Activated T-cell treated with anti-CD3 and anti-CD28 coated beads, Interleukin-2, amount 50 U/mL, for 4 hours (primary cell): ENCODE results near the gene ETS1. TPM values are rescaled to one million over a fixed set of nuclear protein-coding genes. Genes with fewer than 3 reads are reported as not detected.

ENCODE experiments used
- ATAC-seq, 2 donors: fragments of 200-7000 bp; cut with Tn5 transposase; one replicate each; pipeline ENCODE4 v1.10.0; 2021
- DNase-seq: peaks from one replicate; pipeline ENCODE4 v3.0.0-alpha.2; 2020
- H3K27me3 Mint-ChIP-seq: one replicate; pipeline ENCODE4 v1.8.0; 2021; ENCODE audit warnings: low read depth, mixed read lengths
- H3K36me3 Mint-ChIP-seq: one replicate; pipeline ENCODE4 v1.8.0; 2022; ENCODE audit warnings: mixed read lengths; ENCODE audit not compliant: insufficient read depth
- H3K4me1 Mint-ChIP-seq: one replicate; pipeline ENCODE4 v1.8.0; 2021; ENCODE audit warnings: low read depth, mixed read lengths
- H3K4me3 Mint-ChIP-seq: one replicate; pipeline ENCODE4 v1.8.0; 2021; ENCODE audit warnings: mild to moderate bottlenecking, moderate library complexity, mixed read lengths
- H3K9me3 Mint-ChIP-seq: one replicate; pipeline ENCODE4 v1.8.0; 2021; ENCODE audit warnings: mixed read lengths
- total RNA-seq, 3 donors: library from RNA; stranded (reverse); gene quantifications; one replicate each; pipeline ENCODE4 v1.2.1, GENCODE V29; 2021

Gene ETS1
- total RNA-seq, 3 donors from 2014 or later: 246 to 299 (median 258) TPM

DNA sequence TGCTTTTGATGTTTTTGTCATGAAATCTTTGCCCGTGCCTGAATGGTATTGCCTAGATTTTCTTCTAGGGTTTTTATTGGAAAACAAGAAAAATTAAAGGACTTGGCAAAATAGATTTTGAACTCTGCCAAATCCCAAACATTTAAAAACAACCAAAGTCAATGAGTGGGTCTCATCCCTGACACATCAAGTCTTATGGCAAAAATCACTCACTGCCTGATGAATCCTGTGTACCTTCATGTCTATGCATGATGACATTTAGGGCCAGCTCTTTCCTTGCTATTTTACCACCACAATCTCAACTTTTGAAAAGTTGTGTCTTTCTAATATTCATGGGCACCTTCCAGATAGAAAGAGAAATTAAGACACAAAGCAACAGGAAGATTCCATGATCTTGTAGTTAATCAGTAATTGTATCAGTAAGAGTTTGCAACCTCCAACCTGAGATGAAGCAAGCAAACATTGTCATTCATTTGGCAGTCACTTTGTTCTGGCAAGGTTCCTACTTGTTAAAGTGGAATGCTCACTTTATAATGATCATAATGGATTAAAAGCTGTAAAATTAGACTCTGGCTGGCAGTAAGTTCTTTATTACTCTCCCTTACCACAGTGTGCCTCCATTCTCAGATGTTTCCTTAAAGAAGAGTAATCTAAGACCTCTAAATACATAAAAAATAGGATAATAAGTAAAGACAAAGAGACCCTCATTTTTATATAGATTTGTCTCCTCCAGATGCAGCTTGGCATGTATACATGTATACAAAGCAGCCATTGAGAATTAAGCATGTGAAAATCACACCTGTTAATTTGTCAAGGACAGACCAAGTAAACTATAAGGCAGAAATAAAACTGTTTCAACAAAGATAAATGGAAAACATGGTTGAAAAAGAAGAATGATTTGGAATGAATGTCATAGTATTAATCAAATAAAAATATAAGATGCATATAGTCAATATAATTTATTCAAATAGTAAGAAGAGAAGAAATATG, 51.6 kb downstream of the ETS1 start:
- no peak for ATAC-seq
- DNase-seq: no peak
- Mint-ChIP-seq H3K27me3 (no peaks in the 10 kb centered on the region), H3K4me1 (peaks cover 18% of the 10 kb centered on the region), H3K9me3 (no peaks in the 10 kb centered on the region), H3K4me3 (no peak overlapping the region), H3K36me3 (no peaks in the 10 kb centered on the region)

- Mint-ChIP-seq H3K9me3 (no peaks in the 10 kb centered on the region), H3K36me3 (no peaks in the 10 kb centered on the region), H3K4me3 (no peak overlapping the region), H3K27me3 (no peaks in the 10 kb centered on the region), H3K4me1 (peaks cover 38% of the 10 kb centered on the region)
- ATAC-seq (no peak), DNase-seq (no peak)
Observed at GRCh38 chr11:128533472-128533871, 53.9 kb downstream of the ETS1 start.

GRCh38 chr11:128532572-128533091, 54.7 kb downstream of the ETS1 start:
- H3K36me3 Mint-ChIP-seq: no peaks in the 10 kb centered on the region
- ATAC-seq: no peak
- DNase-seq: no peak
- no peak overlapping the region for H3K4me3 Mint-ChIP-seq
- no peaks in the 10 kb centered on the region for H3K27me3 Mint-ChIP-seq
- peaks cover 46% of the 10 kb centered on the region for H3K4me1 Mint-ChIP-seq
- no peaks in the 10 kb centered on the region for H3K9me3 Mint-ChIP-seq

DNA sequence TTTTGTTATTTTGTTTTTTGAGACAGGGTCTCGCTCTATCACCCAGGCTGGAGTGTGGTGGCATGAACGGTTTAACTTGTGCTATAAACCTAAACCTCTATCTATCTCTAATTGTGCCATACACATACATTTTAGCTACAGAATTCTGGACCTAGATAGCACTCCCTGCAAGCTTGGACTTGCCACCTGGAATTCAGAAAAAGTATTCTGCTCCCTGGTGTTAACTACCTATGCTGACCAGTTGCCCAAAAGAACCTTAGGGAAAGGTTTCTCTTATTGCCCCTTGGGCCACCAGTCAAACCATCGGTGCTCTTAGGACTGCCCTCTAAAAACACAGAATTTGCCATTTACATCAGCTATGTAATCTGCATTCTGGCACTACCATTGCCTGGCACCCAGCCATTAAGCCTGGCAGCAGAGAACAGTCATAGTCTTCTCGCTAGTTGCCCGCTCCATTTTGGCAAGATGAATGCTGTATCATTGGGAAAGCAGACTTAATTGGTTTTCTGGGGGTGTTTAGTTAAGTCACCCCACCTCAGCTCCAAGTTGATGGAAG, 55.3 kb downstream of the ETS1 start:
- H3K4me1 Mint-ChIP-seq: peaks cover 50% of the 10 kb centered on the region
- H3K27me3 Mint-ChIP-seq: no peaks in the 10 kb centered on the region
- no peak for ATAC-seq
- no peaks in the 10 kb centered on the region for H3K36me3 Mint-ChIP-seq
- no peaks in the 10 kb centered on the region for H3K9me3 Mint-ChIP-seq
- H3K4me3 Mint-ChIP-seq: no peak overlapping the region
- DNase-seq: no peak

- no peaks in the 10 kb centered on the region for H3K9me3 Mint-ChIP-seq
Observed at GRCh38 chr11:128531588-128531987, 55.8 kb downstream of the ETS1 start.

DNA sequence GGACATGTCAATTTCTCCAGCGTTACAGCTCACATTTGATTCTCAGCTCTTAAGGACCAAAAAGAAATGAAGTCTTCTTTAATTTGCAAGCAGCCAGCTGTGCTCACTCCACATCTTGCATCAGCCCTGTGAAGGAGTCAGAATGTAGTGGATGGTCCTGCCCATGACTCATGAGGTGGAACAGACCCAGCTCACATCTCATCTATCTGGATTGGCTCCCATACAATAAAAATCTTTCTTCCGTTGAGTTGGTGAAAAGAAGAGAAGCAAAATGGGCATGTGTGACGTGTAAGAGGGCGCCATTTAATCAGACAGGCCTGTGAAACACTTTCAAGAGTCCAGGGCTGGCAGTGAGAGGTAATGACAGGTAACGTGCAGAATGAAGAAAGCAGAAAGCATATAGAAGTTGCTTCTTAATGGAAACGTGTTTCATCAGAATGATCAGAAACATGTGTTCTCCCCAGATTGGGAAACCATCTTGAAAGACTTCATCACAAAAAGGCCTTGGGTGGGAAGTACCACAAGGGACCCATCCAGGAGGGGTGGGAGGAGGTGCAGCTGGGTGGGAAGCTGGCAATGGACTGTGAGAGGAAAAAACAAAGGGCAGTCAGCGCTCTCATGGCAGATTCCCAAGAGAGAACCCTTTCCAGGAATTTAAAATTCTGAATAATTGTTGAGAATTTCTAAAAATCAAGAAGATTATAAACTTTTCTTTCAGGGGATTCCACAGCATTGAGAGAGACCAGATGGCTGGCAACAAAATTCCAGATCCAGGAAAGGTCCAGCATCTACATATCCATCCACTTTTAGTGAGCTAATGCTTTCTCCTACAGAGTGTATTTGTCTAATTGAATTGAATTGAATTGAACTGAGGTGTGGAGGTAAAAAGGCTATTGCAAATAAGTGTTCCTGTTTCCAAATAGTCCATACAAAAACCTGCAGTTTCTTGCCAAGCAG, 57.0 kb downstream of the ETS1 start:
- H3K9me3 Mint-ChIP-seq: no peaks in the 10 kb centered on the region
- H3K27me3 Mint-ChIP-seq: no peaks in the 10 kb centered on the region
- H3K4me1 Mint-ChIP-seq: peaks cover 61% of the 10 kb centered on the region
- H3K4me3 Mint-ChIP-seq: no peak overlapping the region
- DNase-seq (no peak), ATAC-seq (no peak)
- no peaks in the 10 kb centered on the region for H3K36me3 Mint-ChIP-seq

More at GRCh38 chr11:128531588-128531987, 55.8 kb downstream of the ETS1 start:
- Mint-ChIP-seq H3K36me3 (no peaks in the 10 kb centered on the region), H3K4me1 (peaks cover 52% of the 10 kb centered on the region), H3K27me3 (no peaks in the 10 kb centered on the region), H3K4me3 (no peak overlapping the region)
- DNase-seq (no peak), ATAC-seq (no peak)

GRCh38 chr11:128528294-128528693, 59.1 kb downstream of the ETS1 start:
- DNase-seq (no peak), ATAC-seq (no peak)
- no peaks in the 10 kb centered on the region for H3K27me3 Mint-ChIP-seq
- peaks cover 70% of the 10 kb centered on the region for H3K4me1 Mint-ChIP-seq
- H3K9me3 Mint-ChIP-seq: no peaks in the 10 kb centered on the region
- H3K4me3 Mint-ChIP-seq: peak overlapping the region; percentile 22
- no peaks in the 10 kb centered on the region for H3K36me3 Mint-ChIP-seq

DNA sequence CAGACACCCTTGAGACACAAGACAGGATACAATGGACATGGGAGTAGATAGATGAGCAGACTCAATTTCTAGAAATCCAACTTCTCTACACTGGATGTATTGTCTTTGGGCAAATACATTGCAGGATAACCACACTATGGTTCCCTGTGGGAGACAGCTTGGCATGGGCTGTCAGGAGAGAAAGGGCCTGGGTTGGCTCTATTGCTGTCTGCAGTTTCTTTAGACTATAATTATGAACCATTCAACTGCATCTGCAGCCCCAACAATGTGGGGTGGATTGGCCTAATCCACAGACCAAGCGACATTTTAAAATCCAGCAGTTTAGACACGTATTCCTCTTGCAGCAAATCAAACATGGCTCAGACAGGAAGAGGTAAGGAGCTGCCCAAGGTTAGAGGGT, 60.3 kb downstream of the ETS1 start:
- H3K36me3 Mint-ChIP-seq: no peaks in the 10 kb centered on the region
- H3K9me3 Mint-ChIP-seq: no peaks in the 10 kb centered on the region
- DNase-seq: no peak
- no peak overlapping the region for H3K4me3 Mint-ChIP-seq
- H3K27me3 Mint-ChIP-seq: no peaks in the 10 kb centered on the region
- peaks cover 74% of the 10 kb centered on the region for H3K4me1 Mint-ChIP-seq
- no peak for ATAC-seq

GRCh38 chr11:128525411-128526243, 61.7 kb downstream of the ETS1 start:
- ATAC-seq (peak; percentile 42 to 46), DNase-seq (no peak)
- Mint-ChIP-seq H3K4me3 (peak overlapping the region; percentile 60), H3K27me3 (no peaks in the 10 kb centered on the region), H3K4me1 (peaks cover 74% of the 10 kb centered on the region), H3K9me3 (no peaks in the 10 kb centered on the region), H3K36me3 (peaks cover 5% of the 10 kb centered on the region)

DNA sequence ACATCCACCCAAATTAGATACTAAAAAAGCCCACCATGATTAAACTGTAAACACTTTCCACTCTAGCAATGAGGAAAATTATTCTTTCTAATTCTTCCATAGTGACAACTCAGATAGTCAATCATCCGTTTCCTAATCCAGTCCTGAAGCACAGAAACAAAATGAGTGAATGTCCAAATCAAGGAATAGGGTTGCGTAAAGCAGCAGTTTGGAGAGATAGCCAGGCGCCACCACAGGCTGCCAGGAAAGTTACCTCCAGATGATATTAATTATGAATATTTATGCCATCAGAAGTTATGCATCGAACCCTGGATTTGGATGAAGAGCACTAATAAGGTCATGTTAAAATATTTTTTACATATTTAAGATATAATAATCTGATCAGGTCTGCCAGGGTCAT, 63.2 kb downstream of the ETS1 start:
- no peaks in the 10 kb centered on the region for H3K9me3 Mint-ChIP-seq
- H3K4me3 Mint-ChIP-seq: peak overlapping the region; percentile 97
- ATAC-seq: no peak
- no peak for DNase-seq
- H3K36me3 Mint-ChIP-seq: peaks cover 10% of the 10 kb centered on the region
- H3K27me3 Mint-ChIP-seq: no peaks in the 10 kb centered on the region
- H3K4me1 Mint-ChIP-seq: peaks cover 63% of the 10 kb centered on the region

DNA sequence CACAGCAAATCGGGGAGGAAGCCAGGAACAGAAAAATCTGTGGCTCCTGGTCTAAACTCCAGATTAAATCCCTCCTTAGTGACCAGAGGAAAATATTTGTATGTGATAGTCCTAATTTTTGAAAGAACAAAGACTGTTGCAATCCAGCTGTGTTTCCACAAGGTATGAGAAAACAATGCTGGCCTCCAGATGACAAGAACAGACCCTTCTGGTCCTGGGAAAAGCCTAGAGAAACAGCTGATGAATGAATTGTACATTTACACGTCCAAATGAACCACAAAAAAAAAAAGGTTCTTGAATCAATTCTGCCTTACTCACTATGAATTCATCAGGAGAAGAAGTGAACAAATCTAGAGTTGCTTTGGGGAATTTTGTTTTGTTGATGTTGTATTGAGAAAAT, 63.7 kb downstream of the ETS1 start:
- peaks cover 16% of the 10 kb centered on the region for H3K36me3 Mint-ChIP-seq
- no peaks in the 10 kb centered on the region for H3K9me3 Mint-ChIP-seq
- H3K27me3 Mint-ChIP-seq: no peaks in the 10 kb centered on the region
- ATAC-seq: no peak
- H3K4me3 Mint-ChIP-seq: peak overlapping the region; percentile 97
- peaks cover 61% of the 10 kb centered on the region for H3K4me1 Mint-ChIP-seq
- no peak for DNase-seq

- H3K9me3 Mint-ChIP-seq: no peaks in the 10 kb centered on the region
- H3K4me3 Mint-ChIP-seq: peak overlapping the region; percentile 97
- H3K4me1 Mint-ChIP-seq: peaks cover 60% of the 10 kb centered on the region
- no peaks in the 10 kb centered on the region for H3K27me3 Mint-ChIP-seq
- ATAC-seq (peak; percentile 23 to 32), DNase-seq (peak; percentile 59)
- H3K36me3 Mint-ChIP-seq: peaks cover 22% of the 10 kb centered on the region
Observed at GRCh38 chr11:128522943-128523518, 64.3 kb downstream of the ETS1 start.
